Left forelimb (tissue), 1 donor: ENCODE data around the gene TIMM44.
"Not testable (repeated sequence)": the region's sequence is repeated elsewhere in the genome, so short reads cannot be mapped to it uniquely, and the experiment has no call there.

Experiments used
- DNase-seq: peaks from one replicate; pipeline ENCODE4 v3.0.0-alpha.2; 2018; ENCODE audit warnings: low spot score

Gene TIMM44

DNA sequence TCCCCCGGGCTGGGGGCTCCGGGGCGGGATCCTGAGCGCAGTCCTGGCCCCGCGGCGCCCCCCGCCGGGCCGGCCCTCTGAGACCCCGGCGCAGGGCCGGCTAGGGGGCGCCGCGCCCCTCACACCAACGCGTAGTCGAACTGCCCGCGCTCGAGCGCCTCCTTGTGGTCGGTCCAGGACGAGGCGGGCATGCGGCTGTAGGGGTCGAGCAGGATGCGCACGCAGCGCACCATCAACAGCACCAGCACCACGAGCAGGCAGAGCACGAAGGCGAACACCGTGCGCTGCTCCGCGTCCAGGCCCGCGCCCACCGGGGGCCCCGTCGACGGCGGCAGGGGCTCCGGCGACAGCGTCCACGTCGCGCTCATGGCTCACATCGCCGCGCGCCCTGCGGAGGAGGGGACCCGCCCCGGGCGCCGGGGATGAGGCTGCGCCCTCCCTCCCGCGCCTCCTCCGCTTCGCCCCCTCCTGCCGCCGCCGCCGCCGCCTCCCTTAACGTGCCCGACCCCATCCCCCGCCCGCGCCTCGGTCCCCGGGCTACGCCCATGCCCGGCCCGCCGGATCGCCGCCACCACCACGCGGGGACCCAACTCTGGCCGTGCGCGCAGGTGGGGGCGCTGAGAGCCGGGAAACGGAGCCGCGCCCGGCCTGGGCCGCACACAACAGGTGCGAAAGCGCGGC lies 18.2 kb downstream of the TIMM44 start:
- DNase-seq = no peak

DNA sequence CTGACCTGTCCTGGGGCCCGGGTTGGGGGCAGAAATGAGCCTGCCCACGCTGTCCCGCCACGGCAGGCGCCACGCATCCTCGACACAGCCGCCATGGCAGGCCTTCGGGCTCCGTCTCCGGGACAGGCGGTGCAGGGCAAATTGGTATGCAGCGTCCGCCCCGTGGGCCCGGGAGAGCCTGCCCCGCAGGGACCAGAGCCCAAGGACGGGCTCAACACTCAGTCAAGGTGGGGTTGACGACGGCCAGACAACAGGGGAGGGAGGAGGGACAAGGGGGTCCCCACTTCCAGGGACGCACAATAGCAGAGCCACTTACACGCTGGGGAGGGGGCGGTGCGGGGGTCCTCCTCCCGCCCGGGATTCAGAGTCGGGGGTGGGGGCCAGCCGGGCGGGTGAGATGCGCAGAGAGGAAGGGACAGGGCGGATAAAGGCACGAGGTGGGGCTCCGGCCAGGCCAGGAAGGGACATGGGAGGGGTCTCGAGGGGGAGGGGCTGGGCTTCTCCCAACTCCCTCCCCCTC lies 18.8 kb downstream of the TIMM44 start:
- DNase-seq = no peak

DNA sequence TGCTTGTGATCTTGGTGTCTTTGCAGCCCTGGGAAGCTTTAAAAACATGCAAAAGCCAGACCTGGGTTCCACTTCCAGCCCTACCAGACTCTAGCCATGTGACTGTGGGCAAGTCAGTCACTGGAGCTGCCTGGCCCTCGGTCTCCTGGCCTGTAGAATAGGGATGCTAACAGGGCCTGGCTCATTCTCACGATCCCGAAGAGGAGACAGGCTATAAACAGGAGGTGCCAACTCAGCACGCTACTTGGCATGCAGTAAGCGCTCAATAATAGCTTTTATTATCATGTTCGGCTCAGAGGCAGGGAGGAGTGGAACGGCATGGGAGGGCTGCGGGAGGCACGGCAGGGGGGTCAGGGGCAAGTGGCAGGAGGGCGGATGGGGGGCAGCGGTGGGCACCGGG lies 19.2 kb downstream of the TIMM44 start:
- DNase-seq = no peak

DNA sequence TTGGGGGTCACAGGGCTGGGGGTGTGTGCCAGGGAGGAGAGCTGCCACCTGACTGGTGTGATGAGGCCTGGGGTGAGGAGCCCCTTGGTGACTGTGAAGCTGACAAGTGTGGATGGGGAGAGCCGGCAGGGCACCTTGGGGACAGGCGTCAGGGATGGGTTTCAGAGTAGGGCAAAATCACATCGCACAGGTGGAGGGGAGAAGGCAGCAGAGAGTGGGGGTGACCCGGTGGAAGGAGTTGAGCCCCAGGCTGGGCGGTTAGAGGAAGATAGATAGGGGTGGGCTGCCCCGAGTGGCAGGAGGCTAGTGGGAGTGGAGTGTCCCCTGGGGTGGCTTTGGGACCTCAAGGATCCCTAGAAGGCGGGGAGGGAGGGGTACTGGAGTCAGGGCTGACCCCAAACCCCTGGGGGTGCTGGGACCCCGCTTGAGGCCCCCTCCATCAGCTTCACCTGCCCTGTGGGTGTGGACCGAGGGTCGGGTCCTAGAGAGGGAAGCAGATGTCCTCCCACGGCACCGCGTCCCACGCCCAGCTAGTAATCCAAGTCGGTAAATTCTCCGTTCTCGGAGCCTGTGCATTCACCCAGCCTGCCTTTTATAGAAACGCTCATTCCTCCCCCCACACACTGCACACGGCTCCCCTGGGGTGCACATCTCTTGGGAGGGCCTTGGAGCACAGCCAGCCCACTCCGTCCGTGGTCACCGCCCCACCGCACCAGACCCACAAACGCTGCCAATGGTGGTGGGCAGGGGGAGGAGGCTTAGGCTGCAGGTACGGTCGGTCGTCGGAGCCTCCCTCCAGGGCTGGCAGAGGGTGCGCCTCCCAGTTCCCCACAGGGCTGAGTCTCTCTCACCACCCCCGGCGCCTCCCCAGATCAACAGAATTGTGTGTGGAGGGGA lies 19.9 kb downstream of the TIMM44 start:
- no peak for DNase-seq

DNA sequence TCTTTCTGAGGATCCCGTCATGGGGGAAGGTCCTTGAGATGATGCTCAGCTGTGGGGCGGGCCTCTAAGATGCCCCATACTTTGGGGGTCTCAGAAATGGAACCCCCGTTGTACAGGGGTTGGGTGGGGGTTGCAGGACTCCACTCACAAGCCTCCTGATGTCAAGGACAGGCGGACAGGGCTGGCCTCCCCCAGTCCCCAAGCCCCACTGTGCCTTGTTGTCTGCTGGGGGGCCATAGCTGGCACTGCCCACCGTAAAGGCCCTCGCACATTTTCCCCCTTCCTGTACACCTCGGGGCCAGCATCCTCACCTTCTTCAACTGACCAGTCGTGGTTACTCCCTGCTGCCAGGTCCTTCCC lies 20.6 kb downstream of the TIMM44 start:
- no peak for DNase-seq

DNA sequence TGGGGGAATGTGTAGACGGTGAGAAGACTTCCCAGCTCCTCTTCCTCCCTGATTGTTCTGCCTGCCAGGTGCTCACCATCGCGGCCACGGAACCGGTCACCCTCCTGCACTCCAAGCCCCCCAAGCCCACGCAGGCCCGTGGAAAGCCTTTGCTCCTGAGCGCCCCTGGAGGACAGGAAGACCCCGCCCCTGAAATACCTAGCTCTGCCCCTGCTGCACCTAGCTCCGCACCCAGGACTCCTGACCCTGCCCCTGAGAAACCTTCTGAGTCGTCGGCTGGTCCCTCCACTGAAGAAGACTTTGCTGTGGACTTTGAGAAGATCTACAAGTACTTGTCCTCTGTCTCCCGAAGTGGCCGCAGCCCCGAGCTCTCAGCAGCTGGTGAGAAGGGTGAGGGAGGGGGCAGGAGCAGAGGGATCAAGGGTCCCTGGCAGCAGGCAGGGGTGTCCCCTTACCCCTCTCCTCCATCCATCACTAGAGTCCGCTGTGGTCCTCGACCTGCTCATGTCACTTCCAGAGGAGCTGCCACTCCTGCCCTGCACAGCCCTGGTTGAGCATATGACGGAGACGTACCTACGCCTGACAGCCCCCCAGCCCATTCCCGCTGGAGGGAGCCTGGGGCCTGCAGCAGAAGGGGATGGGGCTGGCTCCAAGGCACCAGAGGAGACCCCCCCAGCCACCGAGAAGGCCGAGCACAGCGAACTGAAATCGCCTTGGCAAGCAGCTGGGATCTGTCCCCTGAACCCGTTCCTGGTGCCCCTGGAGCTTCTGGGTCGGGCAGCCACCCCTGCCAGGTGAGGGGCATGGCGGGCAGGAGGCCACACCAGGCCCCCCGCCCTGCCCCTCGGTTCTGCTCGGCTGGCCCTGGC lies 21.3 kb downstream of the TIMM44 start:
- DNase-seq = no peak

DNA sequence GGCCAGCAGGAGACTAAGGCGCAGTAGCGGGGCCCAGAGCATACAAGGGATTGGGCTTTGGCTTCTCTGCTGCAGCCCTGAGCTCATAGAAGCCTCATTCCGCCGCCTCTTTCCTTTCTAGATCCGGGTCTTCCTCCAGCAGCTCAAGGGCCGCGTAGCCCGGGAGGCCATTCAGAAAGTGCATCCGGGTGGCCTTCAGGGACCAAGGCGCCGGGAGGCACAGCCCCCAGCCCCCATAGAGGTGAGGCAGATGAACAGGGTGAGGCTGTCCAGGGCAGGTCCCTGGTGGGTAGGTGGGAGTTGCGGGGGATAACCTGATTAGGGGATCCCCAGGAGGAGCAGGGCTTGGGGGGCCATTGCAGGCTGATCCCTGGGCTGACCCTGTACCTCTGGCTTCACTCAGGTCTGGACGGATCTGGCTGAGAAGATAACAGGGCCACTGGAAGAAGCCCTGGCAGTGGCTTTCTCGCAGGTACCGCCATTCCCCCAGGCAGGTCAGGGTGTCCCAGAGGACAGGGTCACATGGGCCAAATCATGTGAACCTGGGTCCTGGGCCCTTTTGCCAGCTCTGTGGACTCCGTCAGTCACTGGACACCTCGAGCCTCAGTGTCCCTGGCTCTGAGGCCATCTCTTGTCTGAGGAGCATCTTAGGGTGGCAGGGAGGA lies 22.0 kb downstream of the TIMM44 start:
- DNase-seq = no peak

DNA sequence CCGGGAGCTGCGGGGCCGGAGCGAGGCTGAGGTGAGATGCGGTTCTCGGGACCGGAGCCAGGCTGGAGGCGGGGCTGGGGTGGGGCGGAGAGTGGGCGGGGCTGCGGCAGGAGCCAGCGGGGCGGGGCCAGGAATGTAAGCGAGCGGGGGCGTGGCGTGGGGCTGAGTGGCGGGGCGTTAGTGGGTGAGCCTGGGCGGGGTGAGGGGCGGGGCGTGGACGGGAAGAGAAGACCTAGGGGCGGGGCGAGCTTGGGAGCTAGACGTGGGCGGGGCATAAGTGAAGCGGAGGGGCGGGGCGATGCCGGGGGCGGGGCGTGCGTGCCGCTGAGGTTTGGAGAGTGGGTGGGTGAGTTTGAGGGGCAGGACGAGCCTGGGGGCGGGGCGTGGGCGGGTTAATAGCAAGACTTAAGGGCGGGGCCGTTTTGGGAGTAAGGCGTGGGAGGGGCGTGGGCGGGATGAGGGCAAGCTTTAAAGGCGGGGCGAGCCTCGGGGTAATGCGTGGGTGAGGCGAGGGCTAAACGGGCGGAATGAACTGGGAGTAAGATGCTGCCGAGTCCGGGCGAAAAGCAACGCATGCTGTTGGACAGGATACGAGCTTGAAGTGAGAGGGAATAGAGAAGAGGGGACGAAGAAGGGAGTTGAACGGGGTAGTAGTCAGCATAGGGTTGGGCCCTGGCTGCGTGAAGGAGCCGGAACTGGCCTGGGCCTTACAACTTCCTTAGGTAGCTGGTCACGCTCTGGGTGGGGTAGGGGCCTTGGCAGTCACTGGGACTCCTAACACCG lies 22.8 kb downstream of the TIMM44 start:
- peak; percentile 99 for DNase-seq

DNA sequence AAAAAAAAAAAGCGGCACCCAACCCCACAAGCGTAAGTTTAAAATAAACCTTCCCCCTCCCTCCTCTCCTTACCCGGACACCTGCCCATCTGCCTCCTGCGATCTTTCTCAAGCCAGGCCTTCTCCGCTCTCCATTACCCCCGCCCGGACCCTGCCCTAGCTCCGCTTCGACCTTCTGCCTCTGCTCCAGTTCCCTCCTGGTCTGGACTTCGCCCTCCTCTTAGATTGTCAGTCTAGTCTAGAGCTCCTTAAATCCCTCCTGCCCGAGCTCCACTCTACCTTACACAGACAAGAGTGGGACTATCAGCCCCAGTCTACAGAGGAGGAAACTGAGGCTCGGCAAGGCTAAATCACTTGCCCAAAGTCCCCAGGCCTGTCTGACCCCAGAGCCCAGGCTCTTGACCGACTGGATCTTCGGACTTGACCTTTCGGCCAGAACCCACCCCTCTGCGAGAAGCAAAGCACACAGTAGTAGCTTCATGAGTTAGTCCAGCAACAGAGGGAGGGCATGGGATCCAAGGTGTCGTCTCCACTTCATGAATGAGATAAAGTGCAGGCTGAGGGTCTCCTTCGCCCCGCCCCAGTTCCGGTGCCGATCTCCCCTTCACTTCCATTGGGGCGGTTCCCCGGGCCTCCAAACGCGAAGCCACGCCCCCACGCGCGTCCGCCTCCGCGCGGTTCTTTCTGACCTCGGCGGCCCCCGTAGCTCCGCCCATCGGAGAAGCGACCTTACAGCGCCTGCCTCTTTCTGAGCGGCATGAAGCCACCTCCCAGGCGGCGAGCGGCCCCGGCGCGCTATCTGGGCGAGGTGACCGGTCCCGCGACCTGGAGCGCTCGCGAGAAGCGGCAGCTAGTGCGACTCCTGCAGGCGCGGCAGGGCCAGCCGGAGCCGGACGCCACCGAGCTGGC lies 23.6 kb downstream of the TIMM44 start, which contains the start of gene SNAPC2:
Gene SNAPC2 (plus strand): TSS at position 729 of the 909 bp plus-strand sequence. CDS start 29 bp downstream, at position 758.
- peak; percentile 98 for DNase-seq

DNA sequence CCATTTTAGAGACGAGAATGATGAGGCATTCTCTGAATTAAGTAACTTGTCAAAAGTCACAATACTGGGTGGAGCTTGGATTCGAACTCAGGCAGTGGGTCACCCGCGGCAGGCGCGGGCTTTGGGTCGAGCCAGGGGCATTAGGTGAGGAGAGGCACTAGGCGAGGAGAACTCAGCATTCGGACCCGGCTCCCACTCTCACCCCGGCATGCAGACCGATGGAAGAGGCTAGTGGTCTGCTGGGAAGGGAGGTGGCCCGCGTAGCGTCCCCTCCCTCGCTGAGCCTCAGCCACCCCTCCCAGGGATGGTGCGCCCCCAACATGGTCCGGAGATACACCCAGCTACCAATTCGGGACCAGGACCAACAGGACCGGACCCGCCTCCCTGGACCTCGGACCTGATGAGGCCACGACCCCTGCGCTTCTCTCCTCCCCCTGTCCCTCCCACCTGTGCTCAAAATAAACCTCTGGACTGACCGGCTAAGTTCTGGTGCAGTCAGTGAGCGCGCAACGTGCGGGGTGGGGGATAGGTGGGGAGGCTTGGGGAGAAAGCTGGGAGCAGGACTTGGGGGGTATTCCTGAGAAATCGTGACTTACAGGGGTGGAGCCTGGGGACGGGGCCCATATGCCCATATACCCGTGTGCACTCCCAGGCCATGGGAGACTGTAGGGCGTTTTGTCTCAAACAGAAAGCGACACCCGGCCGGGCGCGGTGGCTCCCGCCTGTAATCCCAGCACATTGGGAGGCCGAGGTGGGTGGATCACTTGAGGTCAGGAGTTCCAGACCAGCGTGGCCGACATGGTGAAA lies 24.6 kb downstream of the TIMM44 start:
- no peak for DNase-seq

DNA sequence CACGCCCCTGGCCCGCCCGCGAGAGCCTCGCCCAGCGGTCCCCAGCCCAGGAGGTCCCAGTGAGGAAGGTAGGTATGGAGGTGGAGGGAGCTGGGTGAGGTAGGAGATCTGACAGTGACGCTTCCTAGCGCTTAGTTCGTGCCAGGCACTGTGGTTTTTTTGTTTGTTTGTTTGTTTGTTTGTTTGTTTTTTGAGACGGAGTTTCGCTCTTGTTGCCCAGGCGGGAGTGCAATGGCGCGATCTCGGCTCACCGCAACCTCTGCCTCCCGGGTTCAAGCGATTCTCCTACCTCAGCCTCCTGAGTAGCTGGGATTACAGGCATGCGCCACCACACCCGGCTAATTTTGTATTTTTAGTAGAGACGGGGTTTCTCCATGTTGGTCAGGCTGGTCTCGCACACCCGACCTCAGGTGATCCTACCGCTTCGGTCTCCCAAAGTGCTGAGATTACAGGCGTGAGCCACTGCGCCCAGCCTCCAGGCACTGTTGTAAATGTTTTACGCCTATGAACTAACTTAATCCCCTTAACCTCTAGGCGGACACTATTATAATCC lies 25.3 kb downstream of the TIMM44 start:
- not testable (repeated sequence) for DNase-seq

DNA sequence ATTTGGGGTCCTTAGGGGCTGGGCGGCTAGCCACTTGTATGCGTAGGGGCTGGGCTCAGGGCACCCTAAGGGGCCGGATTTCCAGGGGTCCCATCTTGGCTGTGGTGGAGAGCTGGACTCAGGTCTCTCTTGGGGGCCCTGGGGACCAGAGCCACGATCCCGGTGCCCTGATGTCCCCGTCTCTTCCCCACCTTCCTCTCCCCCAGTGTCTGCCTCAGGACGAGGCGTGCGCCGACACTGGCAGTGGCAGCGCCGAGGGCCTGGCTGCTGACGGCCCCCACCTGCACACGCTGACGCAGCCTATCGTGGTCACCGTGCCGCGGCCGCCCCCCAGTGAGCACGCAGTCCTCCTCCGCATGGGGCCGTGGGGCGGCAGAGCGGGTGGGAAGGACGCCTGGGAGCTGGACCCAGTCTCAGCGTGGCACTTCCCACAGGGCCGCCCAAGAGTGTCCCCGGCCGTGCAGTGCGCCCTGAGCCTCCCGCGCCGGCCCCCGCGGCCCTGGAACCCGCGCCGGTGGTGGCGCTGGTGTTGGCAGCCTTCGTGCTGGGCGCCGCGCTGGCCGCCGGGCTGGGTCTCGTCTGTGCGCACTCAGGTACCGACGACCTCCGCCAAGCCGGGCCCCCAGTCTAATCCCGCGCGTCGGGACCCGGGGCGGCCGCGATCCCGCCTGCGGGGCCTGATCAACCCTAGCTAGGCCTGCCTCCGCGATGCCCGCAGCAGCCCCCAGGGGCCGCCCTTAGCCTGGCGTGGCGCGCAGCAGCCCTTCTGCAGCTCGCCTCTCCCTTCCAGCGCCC lies 26.0 kb downstream of the TIMM44 start:
- no peak for DNase-seq

DNA sequence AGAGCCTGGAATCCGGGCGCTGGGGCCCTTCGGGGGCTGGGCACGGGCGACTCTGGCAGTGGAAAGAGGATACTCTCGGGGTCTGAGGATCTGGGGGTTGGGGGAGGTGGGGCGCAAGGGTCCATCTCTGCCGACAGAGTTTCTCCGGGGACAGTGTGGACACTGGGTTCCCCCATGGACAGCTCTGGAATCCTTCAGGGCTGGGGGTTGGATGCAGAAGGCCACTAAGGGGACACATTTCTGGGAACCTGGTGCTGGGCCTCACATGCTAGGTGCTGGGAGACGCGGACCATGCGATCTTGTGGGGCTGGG lies 26.6 kb downstream of the TIMM44 start:
- no peak for DNase-seq

DNA sequence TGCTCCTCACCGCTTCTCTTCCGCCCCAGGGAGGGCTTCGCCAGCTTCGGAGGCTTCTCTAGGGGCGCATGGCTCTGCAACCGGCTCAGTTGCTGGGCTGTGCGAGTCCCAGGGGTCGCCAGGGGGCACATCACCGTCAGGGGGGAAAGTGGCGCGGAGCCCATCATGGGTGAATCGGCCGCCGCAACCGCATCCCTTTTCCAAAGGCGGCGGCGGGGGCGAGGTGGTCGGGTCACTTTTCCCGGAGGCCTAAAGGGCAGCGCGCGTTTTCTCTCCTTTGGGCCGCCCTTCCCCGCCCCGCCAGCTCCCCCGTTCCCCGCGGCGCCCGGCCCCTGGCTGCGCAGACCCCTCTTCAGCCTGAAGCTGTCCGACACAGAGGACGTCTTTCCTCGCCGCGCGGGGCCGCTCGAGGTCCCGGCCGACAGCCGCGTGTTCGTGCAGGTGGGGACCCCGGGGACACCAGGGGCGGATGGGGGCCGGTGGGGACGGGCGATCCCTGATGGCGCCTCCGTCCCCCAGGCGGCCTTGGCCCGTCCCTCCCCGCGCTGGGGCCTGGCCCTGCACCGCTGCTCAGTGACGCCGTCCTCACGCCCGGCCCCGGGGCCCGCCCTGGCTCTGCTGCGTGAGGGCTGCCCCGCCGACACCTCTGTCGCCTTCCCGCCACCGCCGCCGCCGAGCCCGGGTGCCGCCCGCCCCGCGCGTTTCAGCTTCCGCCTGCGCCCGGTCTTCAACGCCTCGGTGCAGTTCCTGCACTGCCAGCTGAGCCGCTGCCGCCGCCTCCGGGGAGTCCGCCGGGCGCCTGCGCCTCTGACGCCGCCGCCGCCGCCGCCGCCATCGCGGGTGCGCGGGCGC lies 27.1 kb downstream of the TIMM44 start:
- DNase-seq = no peak

DNA sequence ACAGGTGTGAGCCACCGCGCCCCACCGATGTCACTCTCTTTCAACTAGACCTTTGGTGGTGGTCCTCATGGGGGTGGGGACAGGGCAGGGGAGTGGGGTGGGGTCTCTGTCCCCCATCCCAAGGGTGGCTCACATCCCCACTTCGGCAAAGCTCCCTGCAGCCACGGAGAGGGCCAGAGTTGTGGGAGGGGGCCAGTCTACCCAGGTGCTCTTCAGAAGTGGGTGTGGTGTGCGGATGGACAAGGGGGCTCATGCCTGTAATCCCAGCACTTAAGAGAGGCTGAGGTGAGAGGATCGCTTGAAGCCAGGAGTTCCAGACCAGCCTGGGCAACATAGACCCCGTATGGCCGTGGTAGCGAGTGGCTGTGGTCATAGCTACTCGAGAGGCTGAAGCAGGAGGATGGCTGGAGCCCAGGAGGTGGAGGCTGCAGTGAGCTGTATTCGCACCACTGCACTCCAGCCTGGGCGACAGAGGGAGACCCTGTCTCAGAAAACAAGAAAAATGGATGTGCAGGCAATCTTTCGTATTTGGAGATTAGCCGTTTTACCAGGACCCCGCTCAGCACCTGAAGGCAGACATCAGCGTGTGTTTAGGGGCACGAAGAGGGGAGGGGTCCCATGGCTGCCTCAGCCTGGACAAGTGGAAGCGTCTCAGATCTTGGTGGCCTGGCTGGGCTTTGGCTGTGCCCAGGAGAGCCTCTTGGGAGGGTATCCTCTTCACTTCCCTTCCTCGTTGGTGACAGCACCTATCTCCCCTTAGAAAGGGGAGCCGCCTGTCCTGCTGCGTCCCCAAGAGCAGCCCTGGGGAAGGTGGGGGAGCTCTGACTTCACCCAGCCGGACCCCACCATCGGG lies 28.0 kb downstream of the TIMM44 start:
- no peak for DNase-seq

DNA sequence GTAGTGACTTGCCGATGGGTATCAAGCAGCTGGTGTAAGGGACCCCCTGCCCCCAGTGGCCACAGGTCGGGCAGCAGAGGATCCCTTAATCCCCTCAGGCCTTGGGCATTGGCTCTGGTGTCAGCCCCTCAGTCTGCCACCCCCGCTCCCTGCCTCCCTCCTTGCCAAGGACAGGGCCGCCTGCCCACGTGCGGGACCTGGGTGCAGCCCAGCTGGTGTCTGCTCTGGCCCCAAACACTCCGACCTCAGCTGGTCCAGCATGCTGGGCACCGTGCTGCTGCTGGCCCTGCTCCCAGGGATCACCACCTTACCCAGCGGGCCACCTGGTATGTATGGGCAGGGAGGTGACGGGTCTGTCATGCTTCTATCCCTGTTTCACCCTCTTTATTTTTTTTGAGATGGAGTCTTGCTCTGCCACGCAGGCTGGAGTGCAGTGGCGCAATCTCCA lies 28.8 kb downstream of the TIMM44 start, which contains the start of gene TGFBR3L:
Gene TGFBR3L (plus strand): TSS at position 233 of the 448 bp plus-strand sequence.
- DNase-seq = no peak
